ENCODE measurements around the gene FCAMR.

Gene FCAMR

GRCh38 chr1:206998816-206999215, 28.6 kb upstream of the FCAMR start:
- no peak for DNase-seq

DNA sequence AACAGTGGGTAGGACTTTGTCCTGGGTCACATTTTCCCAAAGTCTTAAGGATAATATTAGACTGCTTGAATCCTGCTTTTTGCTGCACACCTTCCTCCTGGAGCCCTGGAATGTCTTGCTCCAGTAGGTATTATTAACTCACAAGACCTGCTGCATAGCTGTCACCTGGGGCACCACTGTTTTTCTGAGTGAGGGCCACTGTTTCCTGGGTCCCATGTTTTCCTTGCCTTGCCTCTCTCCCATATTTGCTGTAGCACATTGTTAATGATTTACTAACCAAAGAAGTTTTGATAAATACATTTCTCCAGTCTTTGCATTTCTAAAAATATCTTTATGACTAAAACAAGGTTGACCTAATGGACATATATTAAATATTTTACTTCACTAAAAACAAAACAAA, 22.5 kb upstream of the FCAMR start:
- DNase-seq: no peak

DNA sequence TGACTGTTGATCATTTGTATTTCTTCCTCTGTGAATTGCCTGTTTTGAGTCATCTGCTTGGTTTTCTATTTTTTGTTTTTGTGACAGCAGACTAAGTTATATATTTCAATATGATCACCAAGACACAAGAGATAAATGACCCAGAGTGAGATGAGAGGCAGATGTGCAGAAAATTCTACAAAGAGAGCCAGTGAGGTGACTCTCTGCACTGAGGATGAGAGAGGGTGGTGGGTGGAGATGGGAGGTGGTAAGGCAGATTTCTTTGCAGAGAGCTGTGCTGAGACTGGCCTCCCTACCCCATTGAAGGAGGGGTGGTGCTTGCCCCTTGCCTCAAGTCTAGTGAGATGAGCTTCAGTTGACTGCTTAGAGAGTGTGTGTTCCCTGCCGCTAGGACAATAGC, 17.6 kb upstream of the FCAMR start:
- DNase-seq: no peak

DNA sequence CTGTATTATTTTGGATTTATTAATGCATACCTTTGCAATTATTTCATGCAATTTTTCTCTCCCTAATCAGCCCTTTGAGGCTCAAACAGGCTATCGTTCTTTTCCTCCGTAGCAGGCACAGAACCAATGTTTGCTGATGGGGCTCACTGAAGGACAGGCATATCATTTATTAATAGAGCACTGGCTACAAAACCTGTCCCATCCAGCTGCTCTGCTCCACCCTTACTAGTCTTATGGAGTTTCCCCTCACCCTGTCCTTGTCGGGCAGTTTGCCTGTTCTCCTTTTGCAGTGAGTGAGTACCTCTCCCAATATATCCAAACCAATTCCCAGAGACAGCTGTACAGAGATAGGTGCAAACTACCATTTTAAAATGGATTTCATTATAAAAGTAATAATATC, 16.6 kb upstream of the FCAMR start:
- no peak for DNase-seq

GRCh38 chr1:206986402-206986801, 16.1 kb upstream of the FCAMR start:
- no peak for DNase-seq

DNA sequence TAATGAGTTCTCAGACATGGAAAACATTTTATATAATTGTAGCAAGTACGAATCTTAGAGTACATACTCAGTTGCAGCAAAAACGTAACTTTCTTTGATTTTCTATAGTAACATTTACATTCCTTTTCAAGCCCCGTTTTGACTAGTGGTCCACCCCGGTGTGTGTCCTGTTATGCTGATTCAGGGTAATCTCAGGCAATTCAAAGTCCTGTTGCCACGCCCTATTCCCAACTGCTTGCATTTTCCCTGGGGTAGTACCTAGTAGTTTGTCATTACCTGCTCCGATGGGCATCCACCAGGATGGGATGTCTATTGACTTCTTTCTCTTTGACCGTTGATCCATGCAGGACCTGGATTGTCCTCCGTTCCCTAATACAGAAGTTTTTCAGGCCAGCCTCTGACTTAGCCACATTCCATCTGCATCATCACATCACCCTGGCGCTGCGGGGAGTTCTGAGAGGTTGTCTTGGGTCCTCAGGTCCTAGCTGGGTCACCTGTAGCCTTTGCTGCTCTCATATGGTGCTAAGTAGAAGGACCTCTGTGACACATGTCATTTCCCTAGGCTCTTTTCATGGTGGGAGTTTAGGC, 15.0 kb upstream of the FCAMR start:
- DNase-seq: no peak

GRCh38 chr1:206982216-206982615, 12.0 kb upstream of the FCAMR start:
- no peak for DNase-seq

DNA sequence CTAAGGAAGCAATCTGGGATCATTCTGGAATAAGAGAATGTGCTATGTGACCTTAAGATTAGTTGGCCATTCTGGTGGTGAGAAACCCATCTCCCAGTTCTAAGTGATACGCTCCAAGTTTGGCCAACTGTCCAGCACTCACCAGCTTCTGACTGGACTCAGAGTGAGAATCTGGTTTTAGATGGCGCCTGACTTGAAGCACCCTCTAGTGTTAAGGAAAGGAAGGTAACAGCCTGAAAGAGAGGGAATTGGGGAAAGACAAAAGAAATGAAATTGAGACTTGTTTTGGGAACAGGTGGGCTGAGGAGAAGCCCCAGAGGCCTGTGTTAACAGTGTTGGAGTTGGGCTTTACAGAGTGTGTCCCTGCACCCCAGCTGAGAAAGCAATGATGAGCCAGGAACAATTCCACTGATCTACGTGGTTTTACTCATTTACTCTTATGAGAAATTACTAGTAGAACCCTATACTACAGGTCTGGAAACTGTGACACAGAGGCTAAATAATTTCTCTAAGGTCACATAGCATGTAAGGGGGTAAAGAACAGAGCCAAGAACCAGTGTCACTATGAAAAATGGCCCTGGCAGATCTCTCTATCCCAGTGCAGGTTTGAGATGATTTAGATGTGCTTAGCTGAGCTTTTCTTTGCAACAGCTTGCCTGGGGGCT, 9.3 kb upstream of the FCAMR start:
- DNase-seq: no peak

DNA sequence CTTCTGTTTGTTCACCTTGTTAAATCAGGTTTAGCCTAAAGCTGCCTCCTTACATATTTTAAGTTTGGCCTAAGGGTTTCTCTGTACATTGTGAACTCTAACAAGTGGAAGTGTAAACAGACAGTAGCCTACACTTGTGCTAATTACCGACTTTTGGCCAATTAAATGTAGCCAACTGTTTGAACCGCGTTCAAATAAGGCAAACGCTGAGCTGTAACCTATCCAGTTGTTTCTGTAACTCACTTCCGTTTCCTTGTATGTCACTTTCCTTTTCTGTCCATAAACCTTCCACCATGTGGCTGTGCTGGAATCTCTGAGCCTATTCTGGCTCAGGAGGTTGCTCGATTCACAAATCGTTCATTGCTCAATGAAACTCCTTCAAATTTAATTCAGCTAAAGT, 8.0 kb upstream of the FCAMR start:
- DNase-seq: no peak

GRCh38 chr1:206975306-206975705, 5.0 kb upstream of the FCAMR start:
- DNase-seq: no peak

DNA sequence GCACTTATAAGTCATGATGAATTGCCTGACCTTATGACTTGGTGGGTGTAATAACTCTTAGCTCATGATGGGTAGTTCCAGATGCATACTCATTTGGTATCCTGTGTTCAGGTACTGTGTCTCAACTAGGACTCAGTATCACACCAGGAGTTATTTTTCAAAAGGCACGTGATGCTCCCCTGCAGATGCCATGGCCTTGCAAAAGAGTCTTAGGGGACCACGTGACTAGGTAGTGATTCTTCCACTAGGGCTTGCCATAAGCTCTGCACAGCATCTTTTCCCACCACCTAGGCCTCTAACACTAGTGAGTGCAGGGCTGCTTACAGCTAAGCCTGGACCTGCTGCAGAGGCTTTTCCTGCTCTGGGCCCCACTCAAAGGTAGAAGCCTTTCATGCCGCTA, 3.9 kb upstream of the FCAMR start:
- DNase-seq: no peak

- DNase-seq: no peak
Observed at GRCh38 chr1:206972728-206973127, 2.5 kb upstream of the FCAMR start.

- DNase-seq: no peak
Observed at GRCh38 chr1:206971029-206971655, 882 bp upstream of the FCAMR start.

DNA sequence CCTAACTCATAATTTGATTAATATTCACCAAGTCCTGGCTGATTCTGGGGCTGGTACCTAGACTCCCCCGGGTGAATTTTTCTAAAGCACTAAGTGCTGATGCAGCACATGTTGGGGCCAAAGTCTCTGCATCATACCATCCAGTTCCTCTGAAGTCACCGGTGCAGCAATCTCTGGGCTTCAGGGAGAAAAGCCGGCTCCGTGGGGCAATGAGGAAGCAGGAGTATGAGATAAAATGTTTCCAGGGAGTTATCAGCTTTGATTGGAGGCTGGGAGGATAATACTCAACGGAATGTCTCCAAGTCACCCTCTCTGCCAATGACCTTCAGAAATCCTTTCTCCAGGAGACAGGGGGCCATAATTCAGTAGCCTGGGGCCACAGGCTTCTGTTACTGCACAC, 1.2 kb downstream of the FCAMR start:
- no peak for DNase-seq

DNA sequence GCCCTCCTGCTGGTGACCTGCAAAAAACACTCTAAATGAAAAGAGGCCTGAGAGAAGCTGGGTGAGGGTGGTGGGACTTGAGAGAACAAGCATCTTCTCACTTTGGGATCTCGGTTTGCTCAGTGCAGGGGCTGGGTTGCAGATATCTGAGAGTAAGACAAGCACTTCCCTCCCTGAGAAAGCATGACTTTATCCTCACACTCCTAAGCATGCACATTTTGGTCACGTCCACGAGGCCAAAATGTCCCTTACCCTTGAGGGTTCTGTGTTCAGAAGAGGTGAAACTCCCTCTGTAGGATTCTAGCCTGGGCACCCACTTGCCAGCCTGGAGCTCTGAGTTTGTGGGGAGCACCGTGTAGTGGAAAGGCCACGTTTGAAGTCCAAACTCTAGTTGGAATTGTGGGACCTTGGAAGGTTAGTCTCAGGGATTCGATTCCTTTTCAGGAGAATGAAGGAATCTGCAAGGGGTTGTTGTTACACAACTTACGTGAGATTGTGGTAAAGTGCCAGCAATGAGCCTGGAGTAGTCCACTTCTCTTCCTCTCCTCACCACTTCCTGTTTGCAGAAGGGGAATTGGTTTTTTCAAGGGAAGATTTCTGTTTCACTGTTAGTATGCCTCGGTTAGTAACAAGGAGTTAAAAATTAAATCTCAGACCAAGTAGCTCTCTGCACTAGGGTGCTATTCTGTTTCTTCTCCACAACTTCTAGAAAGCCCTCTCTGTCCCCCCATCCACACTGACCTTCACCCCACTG, 3.0 kb downstream of the FCAMR start:
- DNase-seq: no peak

GRCh38 chr1:206965781-206966180, 4.5 kb downstream of the FCAMR start:
- DNase-seq: no peak

- DNase-seq: no peak
Observed at GRCh38 chr1:206963740-206964139, 6.5 kb downstream of the FCAMR start.

GRCh38 chr1:206963119-206963712, 7.0 kb downstream of the FCAMR start:
- DNase-seq: no peak

DNA sequence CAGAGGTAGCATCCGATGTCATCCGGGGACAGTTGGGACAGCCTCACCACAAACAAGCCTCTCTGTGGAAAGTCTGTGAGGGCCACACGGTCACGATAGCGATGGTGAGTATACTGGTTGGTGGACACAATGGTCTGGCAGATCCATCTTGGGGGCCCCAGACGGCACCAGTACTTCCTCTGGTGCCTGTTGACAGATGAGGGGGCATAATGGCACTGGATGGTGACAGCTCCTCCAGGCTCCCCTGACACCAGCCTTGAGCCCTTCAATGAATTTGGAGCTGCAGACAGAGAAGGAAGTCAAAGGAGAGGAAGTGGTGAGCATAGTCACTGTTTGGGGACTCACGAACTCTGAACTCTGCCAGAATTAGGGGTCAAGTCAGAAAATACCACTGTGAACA, 8.0 kb downstream of the FCAMR start:
- no peak for DNase-seq

GRCh38 chr1:206961668-206962067, 8.6 kb downstream of the FCAMR start:
- no peak for DNase-seq

GRCh38 chr1:206960676-206961386, 9.4 kb downstream of the FCAMR start:
- DNase-seq: no peak

DNA sequence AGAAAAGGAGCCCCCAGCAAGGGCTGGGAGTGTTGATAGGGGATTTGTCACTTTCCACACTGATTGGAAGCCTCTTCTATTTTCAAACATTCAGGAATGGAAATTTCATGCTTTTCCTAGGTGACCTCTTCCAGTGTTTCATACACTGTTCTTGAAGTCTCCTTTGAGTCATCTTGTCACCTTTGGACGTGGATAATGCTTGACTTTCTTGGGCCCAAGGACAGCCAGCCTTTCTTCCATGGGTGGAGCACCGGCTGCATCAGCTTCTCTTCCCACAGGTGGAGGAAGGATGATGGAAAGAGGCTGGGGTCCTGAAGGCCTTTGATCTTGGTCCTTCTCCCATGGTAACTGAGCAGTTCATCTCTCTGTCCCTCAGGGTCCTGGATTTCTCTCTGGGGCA, 12.1 kb downstream of the FCAMR start:
- DNase-seq: no peak

GRCh38 chr1:206957639-206958038, 12.6 kb downstream of the FCAMR start:
- DNase-seq: no peak

Measured in T1000 (cell line).